ENCODE data around the gene MUC13. TPM values are rescaled to one million over a fixed set of nuclear protein-coding genes. Genes with fewer than 3 reads are reported as not detected.

MUC13 gene
- not detected for polyA plus RNA-seq (2012; ENCODE audit: insufficient read length, low read depth)

GRCh38 chr3:124934577-124934976, at the start of gene MUC13:
Gene MUC13, minus strand, starts transcription at chr3:124934751. Its CDS starts 39 bp downstream, at chr3:124934712.
- TF ChIP-seq REST (IDR thresholded peaks at IDR 0.05; ENCODE audit: insufficient read depth in 1 of 2, low read depth in 2 of 2, low read length in 2 of 2): no peak
- no peak for TF ChIP-seq SIN3A (IDR thresholded peaks at IDR 0.05; ENCODE audit: borderline replicate concordance, insufficient read depth, low read length)
- no peak for TF ChIP-seq POLR2AphosphoS5 (IDR thresholded peaks at IDR 0.05; ENCODE audit: low read depth, low read length)
- TF ChIP-seq TAF1 (IDR thresholded peaks at IDR 0.05; ENCODE audit: borderline replicate concordance, insufficient read depth, low read length): no peak
- TF ChIP-seq FOXP2 (optimal IDR thresholded peaks at IDR 0.05; ENCODE audit: borderline replicate concordance, extremely low read depth, extremely low read length, insufficient read depth): no peak

GRCh38 chr3:124982855-124983254, 48.3 kb upstream of the MUC13 start:
- TF ChIP-seq TAF1 (IDR thresholded peaks at IDR 0.05; ENCODE audit: borderline replicate concordance, insufficient read depth, low read length) (no peak), SIN3A (IDR thresholded peaks at IDR 0.05; ENCODE audit: borderline replicate concordance, insufficient read depth, low read length) (no peak), REST (IDR thresholded peaks at IDR 0.05; ENCODE audit: insufficient read depth in 1 of 2, low read depth in 2 of 2, low read length in 2 of 2) (no peak), POLR2AphosphoS5 (IDR thresholded peaks at IDR 0.05; ENCODE audit: low read depth, low read length) (no peak), FOXP2 (optimal IDR thresholded peaks at IDR 0.05; ENCODE audit: borderline replicate concordance, extremely low read depth, extremely low read length, insufficient read depth) (no peak)

- TF ChIP-seq TAF1 (IDR thresholded peaks at IDR 0.05; ENCODE audit: borderline replicate concordance, insufficient read depth, low read length) (no peak), SIN3A (IDR thresholded peaks at IDR 0.05; ENCODE audit: borderline replicate concordance, insufficient read depth, low read length) (no peak), FOXP2 (optimal IDR thresholded peaks at IDR 0.05; ENCODE audit: borderline replicate concordance, extremely low read depth, extremely low read length, insufficient read depth) (no peak), REST (IDR thresholded peaks at IDR 0.05; ENCODE audit: insufficient read depth in 1 of 2, low read depth in 2 of 2, low read length in 2 of 2) (no peak)
Measured at GRCh38 chr3:124981472-124981871, 46.9 kb upstream of the MUC13 start.

DNA sequence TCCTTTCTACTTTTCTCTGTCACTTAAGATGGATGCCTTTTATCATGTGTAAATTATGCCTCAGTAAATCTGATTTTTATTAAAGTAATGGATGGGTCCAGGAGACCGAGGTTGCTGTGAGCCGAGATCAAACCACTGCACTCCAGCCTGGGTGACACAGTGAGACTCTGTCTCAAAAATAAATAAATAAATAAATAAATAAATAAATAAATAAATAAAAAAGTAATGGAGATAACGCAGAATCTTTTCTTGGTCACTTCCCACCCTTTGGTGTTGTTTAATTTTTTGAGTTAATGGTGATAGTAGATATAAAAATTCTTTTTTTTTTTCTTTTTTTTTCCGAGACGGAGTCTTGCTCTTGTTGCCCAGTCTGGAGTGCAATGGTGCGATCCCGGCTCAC, 44.1 kb upstream of the MUC13 start:
- TF ChIP-seq TAF1 (IDR thresholded peaks at IDR 0.05; ENCODE audit: borderline replicate concordance, insufficient read depth, low read length) (no peak), POLR2AphosphoS5 (IDR thresholded peaks at IDR 0.05; ENCODE audit: low read depth, low read length) (no peak), REST (IDR thresholded peaks at IDR 0.05; ENCODE audit: insufficient read depth in 1 of 2, low read depth in 2 of 2, low read length in 2 of 2) (no peak), SIN3A (IDR thresholded peaks at IDR 0.05; ENCODE audit: borderline replicate concordance, insufficient read depth, low read length) (no peak), FOXP2 (optimal IDR thresholded peaks at IDR 0.05; ENCODE audit: borderline replicate concordance, extremely low read depth, extremely low read length, insufficient read depth) (no peak)

DNA sequence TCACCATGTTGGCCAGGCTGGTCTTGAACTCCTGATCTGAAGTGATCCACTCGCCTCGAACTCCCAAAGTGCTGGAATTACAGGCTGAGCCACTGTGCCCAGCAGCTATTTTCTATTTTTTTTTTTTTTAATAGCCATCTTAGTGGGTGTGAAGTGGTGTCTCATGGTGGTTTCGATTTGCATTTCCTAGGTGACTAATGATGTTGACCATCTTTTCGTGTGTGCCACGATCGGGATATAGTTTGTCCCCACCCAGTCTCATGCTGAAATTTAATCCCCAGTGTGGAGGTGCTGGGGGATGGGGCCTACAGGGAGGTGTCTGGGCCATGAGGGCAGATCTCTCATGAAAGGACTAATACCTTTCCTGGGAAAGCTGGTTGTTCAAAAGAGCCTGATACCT, 41.8 kb upstream of the MUC13 start:
- TF ChIP-seq POLR2AphosphoS5 (IDR thresholded peaks at IDR 0.05; ENCODE audit: low read depth, low read length) (no peak), FOXP2 (optimal IDR thresholded peaks at IDR 0.05; ENCODE audit: borderline replicate concordance, extremely low read depth, extremely low read length, insufficient read depth) (no peak), REST (IDR thresholded peaks at IDR 0.05; ENCODE audit: insufficient read depth in 1 of 2, low read depth in 2 of 2, low read length in 2 of 2) (no peak), TAF1 (IDR thresholded peaks at IDR 0.05; ENCODE audit: borderline replicate concordance, insufficient read depth, low read length) (no peak), SIN3A (IDR thresholded peaks at IDR 0.05; ENCODE audit: borderline replicate concordance, insufficient read depth, low read length) (no peak)
